HG02763 (cell line): ENCODE results near the gene ORAI1.
"Not testable (repeated sequence)": the region's sequence is repeated elsewhere in the genome, so short reads cannot be mapped to it uniquely, and the experiment has no call there.

Experiments used
- ATAC-seq: cut with Tn5 transposase; IDR thresholded peaks from one replicate; pipeline ENCODE4 v1.9.1; 2021; ENCODE audit warnings: mild to moderate bottlenecking, moderate library complexity; ENCODE audit not compliant: unreplicated experiment

The ORAI1 gene

GRCh38 chr12:121626087-121626852 is at the start of gene ORAI1:
TSS of gene ORAI1 (plus strand) at chr12:121626530.
- peak; percentile 72 for ATAC-seq

- ATAC-seq: no peak
These were observed 49.4 kb upstream of the ORAI1 start for GRCh38 chr12:121576851-121577391.

GRCh38 chr12:121577443-121578180 is 48.7 kb upstream of the ORAI1 start:
- no peak for ATAC-seq

- ATAC-seq: no peak
These were observed 47.8 kb upstream of the ORAI1 start for GRCh38 chr12:121578230-121579189.

- no peak for ATAC-seq
These were observed 47.0 kb upstream of the ORAI1 start for GRCh38 chr12:121579190-121579791.

- ATAC-seq: no peak
These were observed 46.1 kb upstream of the ORAI1 start for GRCh38 chr12:121579981-121580868.

- no peak for ATAC-seq
These were observed 45.2 kb upstream of the ORAI1 start, which contains the start of gene KDM2B for GRCh38 chr12:121580959-121581685. TSS of gene KDM2B (minus strand) at chr12:121581023. CDS start at chr12:121580911, 112 bp downstream.

- ATAC-seq: no peak
These were observed 44.5 kb upstream of the ORAI1 start for GRCh38 chr12:121581686-121582429.

- ATAC-seq: no peak
These were observed 43.6 kb upstream of the ORAI1 start for GRCh38 chr12:121582583-121583333.

- ATAC-seq: not testable (repeated sequence)
These were observed 43.0 kb upstream of the ORAI1 start for GRCh38 chr12:121583334-121583661.

GRCh38 chr12:121584885-121585284 is 41.4 kb upstream of the ORAI1 start:
- not testable (repeated sequence) for ATAC-seq

GRCh38 chr12:121590476-121591143 is 35.7 kb upstream of the ORAI1 start:
- ATAC-seq: peak; percentile 39

- ATAC-seq: no peak
These were observed 34.0 kb upstream of the ORAI1 start for GRCh38 chr12:121592320-121592719.

- no peak for ATAC-seq
These were observed 30.8 kb upstream of the ORAI1 start for GRCh38 chr12:121595520-121595919.

GRCh38 chr12:121596526-121596925 is 29.8 kb upstream of the ORAI1 start:
- no peak for ATAC-seq

GRCh38 chr12:121600702-121601336 is 25.5 kb upstream of the ORAI1 start:
- ATAC-seq: no peak
